GM12891 (cell line): ENCODE results near the gene SLF1.
A peak's percentile ranks its signal among the peaks of the same experiment; 100 is the strongest.

Experiments used
- DNase-seq: peaks from one replicate; pipeline ENCODE4 v3.0.0; 2011; ENCODE audit warnings: low spot score; ENCODE audit not compliant: insufficient read length
- FAIRE-seq: peaks from 2 replicates; lab custom pipeline; 2011; peaks lifted over from hg19 to GRCh38; lab: Jason Lieb, UNC
- PAX5 ChIP-seq: IDR thresholded peaks from 2 replicates; pipeline ENCODE4 v1.6.1; 2011; ENCODE audit warnings: low read length, moderate library complexity, mild to moderate bottlenecking; ENCODE audit not compliant: insufficient read depth, severe bottlenecking
- POLR2A ChIP-seq: IDR thresholded peaks from 2 replicates; pipeline ENCODE4 v1.6.1; 2011; ENCODE audit warnings: low read depth, low read length, control low read depth
- POLR2AphosphoS5 ChIP-seq: IDR thresholded peaks from 2 replicates; pipeline ENCODE4 v1.6.1; 2011; ENCODE audit warnings: low read depth, low read length, control low read depth
- POU2F2 ChIP-seq: IDR thresholded peaks from 2 replicates; pipeline ENCODE4 v1.6.1; 2011; ENCODE audit warnings: low read depth, mild to moderate bottlenecking, control low read depth, low read length, moderate library complexity
- SPI1 ChIP-seq: IDR thresholded peaks from 2 replicates; pipeline ENCODE4 v1.6.1; 2011; ENCODE audit warnings: low read depth, low read length, control low read depth
- TAF1 ChIP-seq: IDR thresholded peaks from 2 replicates; pipeline ENCODE4 v1.6.1; 2011; ENCODE audit warnings: low read depth, low read length, control low read depth

The SLF1 gene

DNA sequence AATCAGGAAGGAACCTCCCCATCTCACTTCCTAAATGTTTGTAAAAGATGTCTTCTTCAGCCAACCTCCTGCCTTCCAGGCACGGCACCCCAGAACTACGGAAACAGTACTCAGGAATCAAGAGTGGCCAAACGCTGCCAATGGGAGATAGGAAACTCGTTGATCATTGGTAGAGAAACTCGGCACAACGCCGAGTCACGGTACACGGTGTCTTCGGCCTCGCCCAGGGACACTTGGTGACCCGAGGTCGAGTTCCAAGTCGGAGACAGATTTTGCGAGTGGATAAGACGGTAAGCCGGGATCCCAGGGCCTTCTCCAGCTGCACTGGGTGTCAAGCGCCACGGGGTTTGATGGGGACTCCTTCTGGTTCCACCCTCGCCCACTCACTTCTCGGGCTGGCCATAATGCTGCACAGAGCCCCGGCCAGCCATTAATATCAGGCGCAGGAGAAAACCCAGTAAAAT lies 408 bp upstream of the SLF1 start:
- peak; percentile 1 for DNase-seq
- TF ChIP-seq PAX5 (no peak), POLR2AphosphoS5 (no peak)
- FAIRE-seq: no peak

GRCh38 chr5:94620256-94620655 lies 1.8 kb downstream of the SLF1 start:
- DNase-seq: no peak
- no peak for FAIRE-seq

DNA sequence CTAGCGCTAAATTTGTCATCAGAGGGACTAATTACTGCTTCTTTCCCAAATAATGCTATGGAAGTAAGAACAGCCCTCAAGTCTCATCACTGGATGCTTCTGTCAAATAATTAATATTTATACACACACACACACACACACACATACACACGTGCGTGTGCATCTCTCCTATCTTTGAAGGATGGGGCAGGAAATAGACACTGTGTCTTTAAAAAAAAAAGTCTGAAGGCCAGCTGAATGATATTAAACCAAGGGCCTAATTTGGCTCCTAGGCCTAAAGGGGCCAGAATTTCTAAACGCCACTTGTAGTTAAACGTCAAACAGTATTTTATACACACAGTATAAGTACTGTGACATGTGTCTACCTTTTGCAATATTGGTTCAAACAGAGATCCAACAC lies 3.3 kb downstream of the SLF1 start:
- no peak for DNase-seq
- FAIRE-seq: no peak
- no peak for TF ChIP-seq TAF1
- no peak for TF ChIP-seq POLR2A
- no peak for TF ChIP-seq SPI1
- TF ChIP-seq POU2F2: no peak
- TF ChIP-seq PAX5: no peak
- no peak for TF ChIP-seq POLR2AphosphoS5

More at GRCh38 chr5:94620256-94620655, 1.8 kb downstream of the SLF1 start:
- TF ChIP-seq POLR2A (no peak), SPI1 (no peak)

DNA sequence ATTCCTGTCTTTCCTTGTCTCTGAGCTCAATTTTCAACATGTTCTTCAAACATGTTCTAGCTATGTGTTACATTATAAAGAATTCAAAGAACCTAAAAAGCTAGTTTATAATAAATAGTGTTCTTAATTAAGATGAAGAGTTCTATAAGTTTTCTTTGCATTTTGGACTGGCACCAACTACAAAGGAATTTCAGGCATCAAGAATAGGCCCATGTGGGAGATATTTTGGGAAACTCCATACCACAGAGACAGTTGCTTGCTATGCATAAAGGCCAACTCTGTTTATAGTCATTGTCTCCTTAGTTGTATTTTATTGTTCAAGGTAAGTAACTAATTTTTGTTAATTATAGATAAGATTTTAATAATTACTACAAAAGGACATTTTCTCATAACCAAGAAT lies 4.5 kb downstream of the SLF1 start:
- no peak for TF ChIP-seq POLR2A
- TF ChIP-seq TAF1: no peak
- TF ChIP-seq PAX5: no peak
- FAIRE-seq: no peak
- DNase-seq: no peak

- DNase-seq (no peak), FAIRE-seq (no peak)
- TF ChIP-seq TAF1 (no peak), POU2F2 (no peak), SPI1 (no peak), PAX5 (no peak), POLR2AphosphoS5 (no peak), POLR2A (no peak)
These were observed 5.4 kb downstream of the SLF1 start for GRCh38 chr5:94623877-94624276.

- FAIRE-seq: no peak
- DNase-seq: no peak
- no peak for TF ChIP-seq POLR2AphosphoS5
- no peak for TF ChIP-seq SPI1
- no peak for TF ChIP-seq POLR2A
- no peak for TF ChIP-seq PAX5
- no peak for TF ChIP-seq POU2F2
- TF ChIP-seq TAF1: no peak
These were observed 8.7 kb downstream of the SLF1 start for GRCh38 chr5:94627191-94627590.

DNA sequence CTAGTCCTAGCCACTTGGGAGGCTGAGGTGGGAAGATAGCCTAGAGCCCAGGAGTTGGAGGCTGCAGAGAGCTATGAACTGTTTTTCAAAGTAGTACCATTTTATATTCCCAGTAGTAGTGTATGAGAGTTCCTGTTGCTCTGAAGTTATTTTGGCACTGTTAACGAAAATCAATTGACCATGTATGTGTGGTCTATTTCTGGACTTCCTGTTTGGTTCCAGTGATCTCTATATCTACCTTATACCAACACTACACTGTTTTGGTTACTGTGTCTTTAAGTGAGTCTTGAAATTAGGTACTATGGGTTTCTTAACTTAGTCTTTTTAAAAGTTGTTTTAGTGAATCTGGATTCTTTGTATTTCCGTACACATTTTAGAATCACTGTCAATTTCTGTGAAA lies 13.6 kb downstream of the SLF1 start:
- DNase-seq (no peak), FAIRE-seq (peak; percentile 87)
- no peak for TF ChIP-seq POU2F2
- peak; percentile 22; the same call in 1 of the 2 replicates for TF ChIP-seq SPI1
- TF ChIP-seq PAX5: peak; percentile 36

DNA sequence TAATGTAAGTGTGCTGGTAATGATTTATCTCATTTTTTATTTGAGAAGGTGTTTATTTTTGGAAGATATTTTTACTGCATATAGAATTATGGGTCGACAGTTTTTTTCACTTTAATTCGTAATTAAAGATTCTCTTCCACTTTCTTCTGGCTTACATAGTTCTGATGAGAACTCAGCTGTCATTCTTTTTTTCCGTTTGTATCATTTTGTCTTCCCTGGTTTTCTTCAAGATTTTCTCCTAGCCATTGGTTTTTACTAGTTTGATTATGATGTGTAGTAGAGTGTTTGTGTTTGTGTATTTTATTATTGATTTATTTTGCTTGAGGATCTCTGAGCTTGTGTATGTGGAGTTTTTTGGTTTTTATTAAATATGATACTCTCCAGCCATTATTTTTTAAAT lies 21.7 kb downstream of the SLF1 start:
- DNase-seq: no peak
- no peak for TF ChIP-seq POLR2A
- no peak for TF ChIP-seq POU2F2
- TF ChIP-seq SPI1: no peak
- TF ChIP-seq POLR2AphosphoS5: no peak
- TF ChIP-seq PAX5: no peak
- no peak for TF ChIP-seq TAF1
- no peak for FAIRE-seq

GRCh38 chr5:94645053-94645452 lies 26.6 kb downstream of the SLF1 start:
- TF ChIP-seq POLR2AphosphoS5 (no peak), SPI1 (no peak), PAX5 (no peak), POLR2A (no peak), POU2F2 (no peak), TAF1 (no peak)
- no peak for DNase-seq
- FAIRE-seq: no peak

GRCh38 chr5:94646758-94647157 lies 28.3 kb downstream of the SLF1 start:
- FAIRE-seq: no peak
- DNase-seq: no peak
- TF ChIP-seq SPI1: no peak

DNA sequence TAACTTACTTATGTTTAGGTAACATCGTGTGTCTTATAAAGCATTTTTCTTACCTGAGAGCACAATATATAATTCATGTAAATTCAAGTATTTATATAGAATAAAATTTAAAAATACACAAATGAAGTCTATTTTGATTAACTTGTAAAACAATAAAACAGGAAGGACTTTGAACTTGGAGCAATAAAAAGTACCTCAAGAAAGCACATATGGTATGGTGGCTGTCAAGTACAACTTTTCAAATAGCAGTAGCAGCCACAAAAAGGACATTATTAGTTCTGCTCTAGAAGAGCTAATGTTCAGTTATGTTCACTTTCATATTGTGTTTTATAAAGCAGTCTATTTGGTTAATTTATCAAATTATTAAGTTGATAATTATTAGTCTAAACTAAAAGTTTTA lies 31.4 kb downstream of the SLF1 start:
- no peak for DNase-seq
- no peak for TF ChIP-seq POLR2A
- TF ChIP-seq TAF1: no peak
- TF ChIP-seq POU2F2: no peak
- TF ChIP-seq PAX5: no peak
- TF ChIP-seq POLR2AphosphoS5: no peak
- no peak for TF ChIP-seq SPI1
- no peak for FAIRE-seq
